ENCODE measurements around the gene CYSTM1. TPM values are rescaled to one million over a fixed set of nuclear protein-coding genes. Genes with fewer than 3 reads are reported as not detected.
A peak's percentile ranks its signal among the peaks of the same experiment; 100 is the strongest.

CYSTM1 gene
- total RNA-seq, 4 donors from 2014 or later = 304 to 593 (median 336) TPM

GRCh38 chr5:140266471-140267200 lies 91.6 kb downstream of the CYSTM1 start:
- Histone ChIP-seq H3K4me3 (no peak overlapping the region), H3K9me3 (no peaks in the 10 kb centered on the region), H3K27me3 (no peaks in the 10 kb centered on the region), H3K36me3 (no peaks in the 10 kb centered on the region), H3K27ac (peak overlapping the region; percentile 69 to 79 (median 73)), H3K4me1 (peaks cover 29 to 45% of the 10 kb centered on the region in 2 donors)
- no peak for DNase-seq
- TF ChIP-seq CTCF (IDR thresholded peaks at IDR 0.05 in 4 of 5, conservative IDR thresholded peaks at IDR 0.05 in 1 of 5) (no peak), POLR2A (IDR thresholded peaks at IDR 0.05) (no peak)
- intact Hi-C loops (cut with DNase I; ENCODE audit: low total_unique reads) = no loop called here
- in situ Hi-C loops (cut with MboI; ENCODE audit: low sequenced_read_pairs in 4 of 4) = no loop called here
- no peak for ATAC-seq

- TF ChIP-seq CTCF (IDR thresholded peaks at IDR 0.05 in 4 of 5, conservative IDR thresholded peaks at IDR 0.05 in 1 of 5) = no peak
- TF ChIP-seq POLR2A (IDR thresholded peaks at IDR 0.05) = no peak
Observed at GRCh38 chr5:140267201-140267540, 92.2 kb downstream of the CYSTM1 start.

GRCh38 chr5:140267559-140268018 lies 92.6 kb downstream of the CYSTM1 start:
- in situ Hi-C loops (cut with MboI; ENCODE audit: low sequenced_read_pairs in 4 of 4) (no loop called here), intact Hi-C loops (cut with DNase I; ENCODE audit: low total_unique reads) (no loop called here)
- TF ChIP-seq CTCF (IDR thresholded peaks at IDR 0.05 in 4 of 5, conservative IDR thresholded peaks at IDR 0.05 in 1 of 5) (no peak), POLR2A (IDR thresholded peaks at IDR 0.05) (no peak)
- Histone ChIP-seq H3K27me3 (no peaks in the 10 kb centered on the region), H3K9me3 (no peaks in the 10 kb centered on the region), H3K27ac (peak overlapping the region; percentile 69 to 79 (median 73)), H3K4me3 (no peak overlapping the region), H3K36me3 (no peaks in the 10 kb centered on the region), H3K4me1 (peaks cover 21 to 36% of the 10 kb centered on the region in 2 donors)
- ATAC-seq (peak; percentile 16 to 17), DNase-seq (no peak)

More at GRCh38 chr5:140267201-140267540, 92.2 kb downstream of the CYSTM1 start:
- ATAC-seq = no peak
- H3K9me3 ChIP-seq = no peaks in the 10 kb centered on the region
- H3K27me3 ChIP-seq = no peaks in the 10 kb centered on the region
- in situ Hi-C loops (cut with MboI; ENCODE audit: low sequenced_read_pairs in 4 of 4) (no loop called here), intact Hi-C loops (cut with DNase I; ENCODE audit: low total_unique reads) (no loop called here)
- no peak overlapping the region for H3K4me3 ChIP-seq
- H3K4me1 ChIP-seq = peaks cover 24 to 40% of the 10 kb centered on the region in 2 donors
- no peak for DNase-seq
- peak overlapping the region; percentile 69 to 79 (median 73) for H3K27ac ChIP-seq
- no peaks in the 10 kb centered on the region for H3K36me3 ChIP-seq

- Histone ChIP-seq H3K4me1 (peaks cover 25 to 26% of the 10 kb centered on the region in 2 donors), H3K9me3 (no peaks in the 10 kb centered on the region), H3K27ac (no peak overlapping the region), H3K36me3 (no peaks in the 10 kb centered on the region), H3K4me3 (no peak overlapping the region), H3K27me3 (no peaks in the 10 kb centered on the region)
- intact Hi-C loops (cut with DNase I; ENCODE audit: low total_unique reads) (no loop called here), in situ Hi-C loops (cut with MboI; ENCODE audit: low sequenced_read_pairs in 4 of 4) (no loop called here)
- DNase-seq (no peak), ATAC-seq (no peak)
- TF ChIP-seq CTCF (IDR thresholded peaks at IDR 0.05 in 4 of 5, conservative IDR thresholded peaks at IDR 0.05 in 1 of 5) = no peak
- no peak for TF ChIP-seq POLR2A (IDR thresholded peaks at IDR 0.05)
Observed at GRCh38 chr5:140270008-140270407, 95.0 kb downstream of the CYSTM1 start.
